CD4-positive, alpha-beta T cell (primary cell): ENCODE results near the gene TCF12. TPM values are rescaled to one million over a fixed set of nuclear protein-coding genes. Genes with fewer than 3 reads are reported as not detected.

ENCODE experiments used
- ATAC-seq: fragments of 200-7000 bp; cut with Tn5 transposase; one replicate; pipeline ENCODE4 v1.10.0; 2022; ENCODE audit warnings: mild to moderate bottlenecking; ENCODE audit not compliant: poor library complexity
- CTCF ChIA-PET: fragments of 350-600 bp; sonication (Branson Sonifier 250); formaldehyde crosslinking; loops from one replicate; lab custom pipeline; 2021; ENCODE audit warnings: antibody characterized with exemption, inconsistent platforms; lab: Charles Lee
- POLR2A ChIA-PET: fragments of 350-600 bp; sonication (Branson Sonifier 250); formaldehyde crosslinking; loops from one replicate; lab custom pipeline; 2021; ENCODE audit warnings: antibody characterized with exemption, inconsistent platforms; lab: Charles Lee
- DNase-seq, 14 experiments: peaks; one replicate each; pipeline ENCODE4 v3.0.0-alpha.2; 2013 to 2020; ENCODE audit warnings: mixed read lengths in 2 of 14
- H3K27ac ChIP-seq, 2 donors: one replicate each; pipeline versions ENCODE4 v1.5.1 to v1.7.0; 2013; ENCODE audit warnings: low read length in 2 of 2, low read depth in 1 of 2, mild to moderate bottlenecking in 1 of 2
- H3K27me3 ChIP-seq, 2 experiments: 1 replicate in 1 of 2; 2 replicates in 1 of 2; pipeline versions ENCODE4 v1.6.1 to v1.7.0; 2013; ENCODE audit warnings: low read length in 2 of 2, control low read depth in 1 of 2, mild to moderate bottlenecking in 1 of 2, moderate library complexity in 1 of 2; ENCODE audit not compliant: insufficient read depth in 2 of 2, control insufficient read depth in 1 of 2
- H3K36me3 ChIP-seq: one replicate; pipeline ENCODE4 v1.6.1; 2013; ENCODE audit warnings: low read length, control low read depth; ENCODE audit not compliant: insufficient read depth
- H3K4me1 ChIP-seq: one replicate; pipeline ENCODE4 v1.6.1; 2013; ENCODE audit warnings: low read length, control low read depth; ENCODE audit not compliant: insufficient read depth
- H3K4me3 ChIP-seq: one replicate; pipeline ENCODE4 v1.5.1; 2013; ENCODE audit warnings: mild to moderate bottlenecking, low read length, moderate library complexity
- H3K9me3 ChIP-seq, 2 experiments: 1 replicate in 1 of 2; 2 replicates in 1 of 2; pipeline versions ENCODE4 v1.6.1 to v1.7.0; 2013; ENCODE audit warnings: low read length in 2 of 2, mild to moderate bottlenecking in 2 of 2, control low read depth in 1 of 2, moderate library complexity in 1 of 2; ENCODE audit not compliant: control insufficient read depth in 1 of 2, insufficient read depth in 1 of 2
- H3K27ac Mint-ChIP-seq: one replicate; pipeline ENCODE4 v1.8.0; 2020; ENCODE audit warnings: mixed read lengths
- H3K27me3 Mint-ChIP-seq: one replicate; pipeline ENCODE4 v1.8.0; 2021; ENCODE audit warnings: mixed read lengths
- H3K36me3 Mint-ChIP-seq: one replicate; pipeline ENCODE4 v1.8.0; 2021; ENCODE audit warnings: low read depth, mixed read lengths
- H3K4me1 Mint-ChIP-seq: one replicate; pipeline ENCODE4 v1.8.0; 2021; ENCODE audit warnings: low read depth, mixed read lengths
- H3K4me3 Mint-ChIP-seq: one replicate; pipeline ENCODE4 v1.8.0; 2020; ENCODE audit warnings: mild to moderate bottlenecking, mixed read lengths
- H3K9me3 Mint-ChIP-seq: one replicate; pipeline ENCODE4 v1.8.0; 2020; ENCODE audit warnings: mixed read lengths
- CTCF ChIP-seq: fragments of 200-600 bp; IDR thresholded peaks from one replicate; pipeline ENCODE4 v1.8.0; 2022; ENCODE audit warnings: antibody characterized with exemption, mild to moderate bottlenecking
- intact Hi-C, 2 experiments: fragments of 100-400 bp; cut with DNase I in 1 of 2; cut with micrococcal nuclease in 1 of 2; formaldehyde crosslinking; loops; one replicate each; pipeline versions ENCODE4 v1.15.1 to v1.9.0; 2023 to 2025; cut with DNase I, micrococcal nuclease
- total RNA-seq, 174 experiments: library from RNA in 2 of 174; stranded (reverse) in 2 of 174; gene quantifications; one replicate each; pipeline ENCODE4 v1.2.3 and lab custom pipeline; 2021 to 2026

The TCF12 gene
- total RNA-seq, 2 experiments from 2014 or later = 54.0 TPM

DNA sequence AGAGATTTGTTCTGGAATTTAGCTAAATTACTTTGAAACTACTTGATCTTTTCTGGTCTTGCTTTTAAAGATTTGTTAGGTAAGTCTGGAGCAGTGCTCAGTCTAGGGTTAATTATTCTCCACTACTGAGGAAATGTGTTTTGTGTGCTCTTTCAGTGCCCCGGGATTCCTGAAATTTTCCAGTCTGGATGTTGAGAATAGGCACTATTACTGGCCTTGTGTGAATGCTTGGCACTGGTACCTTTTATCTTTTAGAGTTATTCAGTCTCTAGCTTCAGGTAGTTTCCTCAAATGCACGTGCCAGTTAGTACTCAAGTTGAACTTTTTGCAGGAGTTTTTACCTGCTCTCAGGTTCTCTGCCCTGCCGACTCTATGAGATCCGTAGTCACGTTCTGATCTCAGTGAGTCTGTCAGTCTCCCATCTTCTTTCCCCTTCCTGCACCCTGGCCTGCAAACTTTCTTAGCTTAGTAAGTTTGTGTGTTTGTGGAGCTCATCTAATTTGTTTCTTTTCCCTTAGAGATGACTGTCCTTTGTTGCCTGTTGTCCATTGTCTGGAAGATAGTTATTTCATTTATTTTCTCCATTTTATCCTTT is 39.5 kb downstream of the TCF12 start:
- intact Hi-C loops = loop anchor here in 1 of 2 experiments (5.0 kb wide), 2 partner anchors 36 to 71 kb away; no protein-coding TSS in a partner anchor
- H3K27ac Mint-ChIP-seq = no peak overlapping the region
- H3K4me1 Mint-ChIP-seq = peaks cover 57% of the 10 kb centered on the region
- POLR2A ChIA-PET = no interaction called here
- no peak for TF ChIP-seq CTCF
- CTCF ChIA-PET = no interaction called here
- Histone ChIP-seq H3K4me1 (peaks cover 4% of the 10 kb centered on the region), H3K27ac (no peak overlapping the region), H3K36me3 (no peaks in the 10 kb centered on the region), H3K27me3 (no peaks in the 10 kb centered on the region), H3K4me3 (no peak overlapping the region), H3K9me3 (peaks cover 0 to 13% of the 10 kb centered on the region in 2 experiments)
- H3K9me3 Mint-ChIP-seq = peaks cover 11% of the 10 kb centered on the region
- H3K4me3 Mint-ChIP-seq = peak overlapping the region; percentile 11
- ATAC-seq = peak; percentile 34
- H3K36me3 Mint-ChIP-seq = peaks cover 44% of the 10 kb centered on the region
- no peak for DNase-seq
- H3K27me3 Mint-ChIP-seq = no peaks in the 10 kb centered on the region

GRCh38 chr15:56959318-56959648 is 40.8 kb downstream of the TCF12 start:
- H3K27me3 ChIP-seq = no peaks in the 10 kb centered on the region
- H3K4me1 ChIP-seq = peaks cover 6% of the 10 kb centered on the region
- peak overlapping the region; percentile 36 for H3K4me3 Mint-ChIP-seq
- peak overlapping the region; percentile 34 for H3K27ac Mint-ChIP-seq
- DNase-seq = no peak
- no peaks in the 10 kb centered on the region for H3K27me3 Mint-ChIP-seq
- H3K27ac ChIP-seq = no peak overlapping the region
- POLR2A ChIA-PET = no interaction called here
- peaks cover 62% of the 10 kb centered on the region for H3K4me1 Mint-ChIP-seq
- peaks cover 39% of the 10 kb centered on the region for H3K36me3 Mint-ChIP-seq
- peaks cover 0 to 13% of the 10 kb centered on the region in 2 experiments for H3K9me3 ChIP-seq
- no peak for ATAC-seq
- intact Hi-C loops = loop anchor here in 1 of 2 experiments (5.0 kb wide), 2 partner anchors 37 to 72 kb away; no protein-coding TSS in a partner anchor
- H3K36me3 ChIP-seq = no peaks in the 10 kb centered on the region
- H3K9me3 Mint-ChIP-seq = peaks cover 11% of the 10 kb centered on the region
- TF ChIP-seq CTCF = no peak
- H3K4me3 ChIP-seq = no peak overlapping the region
- CTCF ChIA-PET = no interaction called here

- Histone ChIP-seq H3K4me1 (peaks cover 6% of the 10 kb centered on the region), H3K27me3 (no peaks in the 10 kb centered on the region), H3K9me3 (peaks cover 0 to 13% of the 10 kb centered on the region in 2 experiments), H3K4me3 (no peak overlapping the region), H3K36me3 (no peaks in the 10 kb centered on the region), H3K27ac (no peak overlapping the region)
- Mint-ChIP-seq H3K27ac (no peak overlapping the region), H3K36me3 (peaks cover 30% of the 10 kb centered on the region), H3K27me3 (no peaks in the 10 kb centered on the region), H3K4me3 (no peak overlapping the region), H3K4me1 (peaks cover 63% of the 10 kb centered on the region), H3K9me3 (peaks cover 7% of the 10 kb centered on the region)
- intact Hi-C loops = no loop called here
- CTCF ChIA-PET = no interaction called here
- DNase-seq (no peak), ATAC-seq (no peak)
- no peak for TF ChIP-seq CTCF
- POLR2A ChIA-PET = no interaction called here
These were observed 41.7 kb downstream of the TCF12 start for GRCh38 chr15:56960116-56960515.
